Hair follicle dermal papilla cell (primary cell): Measurements from ENCODE around the gene HBB. TPM values are rescaled to one million over a fixed set of nuclear protein-coding genes. Genes with fewer than 3 reads are reported as not detected.

ENCODE experiments used
- total RNA-seq: library from RNA; depleted of rRNA; stranded (reverse); fragments of >200 nt; gene quantifications from 2 replicates; pipeline ENCODE4 v1.2.3, GENCODE V29; 2012

Gene HBB
- not detected in 2 replicates for total RNA-seq

GRCh38 chr11:5226732-5227310 is at the start of gene HBB:
Gene HBB, minus strand, starts transcription at chr11:5227071. Its CDS starts 50 bp downstream, at chr11:5227021.

GRCh38 chr11:5269715-5270147 is 42.9 kb upstream of the HBB start, which contains the start of gene HBE1:
Gene HBE1, minus strand, starts transcription at chr11:5269945. Its CDS starts 55 bp downstream, at chr11:5269890.

GRCh38 chr11:5254646-5255413 is 28.0 kb upstream of the HBB start, which contains the start of gene HBG2:
Gene HBG2, minus strand, starts transcription at chr11:5254781. Its CDS starts 53 bp downstream, at chr11:5254728.

GRCh38 chr11:5249807-5250396 is 23.0 kb upstream of the HBB start, which contains the start of gene HBG1:
Gene HBG1, minus strand, starts transcription at chr11:5249857. Its CDS starts 53 bp downstream, at chr11:5249804.

GRCh38 chr11:5234381-5234834 is 7.5 kb upstream of the HBB start, which contains the start of gene HBD:
Gene HBD, minus strand, starts transcription at chr11:5234483. Its CDS starts 50 bp downstream, at chr11:5234433.

DNA sequence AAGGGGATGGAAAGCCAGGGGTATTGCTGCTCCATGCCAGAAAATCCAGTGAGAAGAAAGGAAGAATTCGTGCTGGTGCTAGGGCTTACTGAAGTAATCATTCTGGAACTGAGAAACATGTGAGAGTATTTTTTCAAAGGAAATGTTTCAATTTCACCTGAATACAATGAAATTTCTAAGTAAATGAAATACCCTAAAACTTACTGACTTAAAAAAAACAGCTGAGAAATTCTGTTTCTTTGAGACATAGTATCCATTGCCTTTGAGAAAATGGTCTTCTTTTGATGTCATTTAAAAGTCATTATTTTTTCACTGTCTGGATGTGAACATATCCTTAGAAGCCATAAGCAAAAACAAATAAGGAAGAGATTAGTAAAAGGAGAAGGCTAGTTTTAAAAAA is 26.3 kb downstream of the HBB start, which contains the start of gene OR51V1:
Gene OR51V1, minus strand, starts transcription at position 101 of the 400 bp plus-strand sequence. Its CDS starts 0 bp downstream, at position 101.

Other genes starting within 250 kb of the HBB start
- gene OR51L1, start 232.2 kb downstream of the HBB start, total RNA-seq = not detected in 2 replicates
- gene OR52J3, start 180.5 kb downstream of the HBB start, total RNA-seq = not detected in 2 replicates
- not detected in 2 replicates for gene OR52E2, start 167.4 kb downstream of the HBB start, total RNA-seq
- gene OR52E1, start 157.5 kb downstream of the HBB start, total RNA-seq = not detected in 2 replicates
- not detected in 2 replicates for gene OR52A5, start 88.7 kb downstream of the HBB start, total RNA-seq
- not detected in 2 replicates for gene OR52A1, start 72.3 kb downstream of the HBB start, total RNA-seq
- not detected in 2 replicates for gene OR51V1, start 26.4 kb downstream of the HBB start, total RNA-seq
- gene HBD, start 7.4 kb upstream of the HBB start, total RNA-seq = 0.24 TPM in 1 of 2 replicates, not detected in the other
- gene HBG1, start 22.8 kb upstream of the HBB start, total RNA-seq = not detected in 2 replicates
- gene HBG2, start 27.7 kb upstream of the HBB start, total RNA-seq = not detected in 2 replicates
- gene HBE1, start 42.9 kb upstream of the HBB start, total RNA-seq = not detected in 2 replicates
- not detected in 2 replicates for gene OR51B4, start 74.9 kb upstream of the HBB start, total RNA-seq
- gene OR51B2, start 97.2 kb upstream of the HBB start, total RNA-seq = not detected in 2 replicates
- 0.32 TPM in 1 of 2 replicates, not detected in the other for gene OR51B5, start 116.5 kb upstream of the HBB start, total RNA-seq
- gene OR51B6, start 124.4 kb upstream of the HBB start, total RNA-seq = not detected in 2 replicates
- gene OR51M1, start 156.7 kb upstream of the HBB start, total RNA-seq = not detected in 2 replicates
- gene OR51Q1, start 195.0 kb upstream of the HBB start, total RNA-seq = not detected in 2 replicates
- not detected in 2 replicates for gene OR51I1, start 214.4 kb upstream of the HBB start, total RNA-seq
- not detected in 2 replicates for gene OR51I2, start 222.3 kb upstream of the HBB start, total RNA-seq